ENCODE results near the gene PAQR9. TPM values are rescaled to one million over a fixed set of nuclear protein-coding genes. Genes with fewer than 3 reads are reported as not detected.

PAQR9 gene
- total RNA-seq, 1 donor from 2014 or later: 0.23 TPM

DNA sequence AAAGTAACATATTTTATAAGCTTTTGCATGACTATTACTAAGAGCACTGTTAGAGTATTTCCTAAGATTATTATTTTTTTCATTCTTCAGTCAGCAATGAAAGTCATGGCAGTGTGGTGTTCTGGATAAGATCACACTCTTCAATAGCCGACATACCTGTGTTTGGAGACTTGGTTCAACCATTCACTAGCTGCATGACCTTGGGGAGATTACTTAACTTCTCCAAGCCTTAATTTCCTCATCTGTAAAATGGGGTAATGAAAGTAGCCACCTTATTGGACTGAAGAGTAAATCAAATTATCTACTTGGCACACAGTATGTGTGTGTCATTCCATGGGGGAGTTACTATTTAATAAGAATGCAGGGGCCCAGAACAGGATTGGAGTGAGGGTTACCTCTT lies 50.0 kb downstream of the PAQR9 start:
- no peak overlapping the region for H3K27ac ChIP-seq (ENCODE audit: low read depth, low read length)
- Mint-ChIP-seq H3K27ac (ENCODE audit: unreplicated experiment) (no peak overlapping the region), H3K9me3 (ENCODE audit: unreplicated experiment) (peaks cover 6% of the 10 kb centered on the region), H3K4me3 (ENCODE audit: unreplicated experiment) (no peak overlapping the region), H3K27me3 (ENCODE audit: low read depth, unreplicated experiment) (peaks cover 2% of the 10 kb centered on the region), H3K4me1 (ENCODE audit: low read depth, unreplicated experiment) (peaks cover 12% of the 10 kb centered on the region), H3K36me3 (ENCODE audit: low read depth, unreplicated experiment) (no peaks in the 10 kb centered on the region)
- no peak overlapping the region for H3K4me3 ChIP-seq (ENCODE audit: insufficient read depth, low read depth, low read length)
- no peaks in the 10 kb centered on the region for H3K79me2 ChIP-seq (ENCODE audit: insufficient read depth, low read length)
- no peaks in the 10 kb centered on the region for H4K20me1 ChIP-seq (ENCODE audit: insufficient read depth, low read length)
- peaks cover 9% of the 10 kb centered on the region for H3K4me1 ChIP-seq (ENCODE audit: insufficient read depth, low read length)
- H3K4me2 ChIP-seq (ENCODE audit: low read length): no peak overlapping the region
- H3K9me3 ChIP-seq (ENCODE audit: insufficient read depth, low read depth, low read length): no peaks in the 10 kb centered on the region
- no peaks in the 10 kb centered on the region for H3K27me3 ChIP-seq (ENCODE audit: insufficient read depth, low read length)
- no peak overlapping the region for H2AFZ ChIP-seq (ENCODE audit: low read depth, low read length)
- FAIRE-seq (no peak), DNase-seq (ENCODE audit: low read depth) (no peak)
- no peak overlapping the region for H3K9ac ChIP-seq (ENCODE audit: low read length)
- TF ChIP-seq, protein P1, sequence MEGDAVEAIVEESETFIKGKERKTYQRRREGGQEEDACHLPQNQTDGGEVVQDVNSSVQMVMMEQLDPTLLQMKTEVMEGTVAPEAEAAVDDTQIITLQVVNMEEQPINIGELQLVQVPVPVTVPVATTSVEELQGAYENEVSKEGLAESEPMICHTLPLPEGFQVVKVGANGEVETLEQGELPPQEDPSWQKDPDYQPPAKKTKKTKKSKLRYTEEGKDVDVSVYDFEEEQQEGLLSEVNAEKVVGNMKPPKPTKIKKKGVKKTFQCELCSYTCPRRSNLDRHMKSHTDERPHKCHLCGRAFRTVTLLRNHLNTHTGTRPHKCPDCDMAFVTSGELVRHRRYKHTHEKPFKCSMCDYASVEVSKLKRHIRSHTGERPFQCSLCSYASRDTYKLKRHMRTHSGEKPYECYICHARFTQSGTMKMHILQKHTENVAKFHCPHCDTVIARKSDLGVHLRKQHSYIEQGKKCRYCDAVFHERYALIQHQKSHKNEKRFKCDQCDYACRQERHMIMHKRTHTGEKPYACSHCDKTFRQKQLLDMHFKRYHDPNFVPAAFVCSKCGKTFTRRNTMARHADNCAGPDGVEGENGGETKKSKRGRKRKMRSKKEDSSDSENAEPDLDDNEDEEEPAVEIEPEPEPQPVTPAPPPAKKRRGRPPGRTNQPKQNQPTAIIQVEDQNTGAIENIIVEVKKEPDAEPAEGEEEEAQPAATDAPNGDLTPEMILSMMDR (IDR thresholded peaks at IDR 0.05; ENCODE audit: insufficient read depth, low read depth, low read length): no peak
- TF ChIP-seq EZH2 (IDR thresholded peaks at IDR 0.05; ENCODE audit: insufficient read depth, low read length): no peak
- H3K36me3 ChIP-seq (ENCODE audit: insufficient read depth, low read length): no peaks in the 10 kb centered on the region

DNA sequence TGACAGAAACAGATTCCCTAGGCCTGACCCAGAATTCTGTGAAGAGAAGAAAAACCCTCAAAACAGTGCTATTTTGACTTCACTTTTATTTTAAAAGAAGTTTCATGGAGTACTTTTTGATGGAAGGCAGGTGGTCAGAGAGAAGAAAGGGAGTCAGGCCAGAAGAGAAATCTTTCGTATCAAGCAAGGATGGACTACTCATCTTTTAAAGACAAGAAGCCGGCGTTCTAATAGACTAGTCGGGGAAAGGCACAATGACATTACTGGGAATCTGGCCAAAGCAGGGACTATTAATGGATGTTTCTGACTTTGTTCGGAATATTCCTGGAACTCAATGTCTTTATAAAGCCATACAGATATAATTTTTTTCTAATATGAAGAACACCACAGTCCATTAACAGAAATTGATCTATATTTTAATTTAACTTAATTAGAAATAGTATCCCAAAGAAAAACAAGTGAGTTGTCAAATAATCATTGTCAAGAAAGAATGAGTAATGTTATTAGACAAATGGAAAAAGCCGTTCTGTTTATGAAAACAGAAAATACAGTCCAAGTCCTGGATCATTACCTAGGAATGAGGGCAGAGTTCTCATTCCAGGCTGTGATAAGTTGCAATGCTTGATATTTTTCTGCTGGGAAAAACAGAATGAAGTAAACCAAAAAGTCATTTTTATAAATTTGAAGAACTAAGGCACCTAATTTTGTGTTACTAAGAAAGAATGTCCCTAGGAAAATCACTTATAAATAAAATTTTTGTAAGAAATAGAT lies 50.9 kb downstream of the PAQR9 start:
- peak; percentile 12 for DNase-seq (ENCODE audit: low read depth)
- Histone ChIP-seq H3K4me3 (ENCODE audit: insufficient read depth, low read depth, low read length) (no peak overlapping the region), H4K20me1 (ENCODE audit: insufficient read depth, low read length) (no peaks in the 10 kb centered on the region), H3K27me3 (ENCODE audit: insufficient read depth, low read length) (no peaks in the 10 kb centered on the region), H3K27ac (ENCODE audit: low read depth, low read length) (no peak overlapping the region), H2AFZ (ENCODE audit: low read depth, low read length) (no peak overlapping the region), H3K79me2 (ENCODE audit: insufficient read depth, low read length) (no peaks in the 10 kb centered on the region), H3K36me3 (ENCODE audit: insufficient read depth, low read length) (no peaks in the 10 kb centered on the region), H3K4me1 (ENCODE audit: insufficient read depth, low read length) (peaks cover 9% of the 10 kb centered on the region), H3K4me2 (ENCODE audit: low read length) (no peak overlapping the region), H3K9me3 (ENCODE audit: insufficient read depth, low read depth, low read length) (no peaks in the 10 kb centered on the region), H3K9ac (ENCODE audit: low read length) (no peak overlapping the region)
- Mint-ChIP-seq H3K36me3 (ENCODE audit: low read depth, unreplicated experiment) (no peaks in the 10 kb centered on the region), H3K27me3 (ENCODE audit: low read depth, unreplicated experiment) (peaks cover 9% of the 10 kb centered on the region), H3K27ac (ENCODE audit: unreplicated experiment) (no peak overlapping the region), H3K9me3 (ENCODE audit: unreplicated experiment) (peaks cover 5% of the 10 kb centered on the region), H3K4me1 (ENCODE audit: low read depth, unreplicated experiment) (peaks cover 12% of the 10 kb centered on the region), H3K4me3 (ENCODE audit: unreplicated experiment) (no peak overlapping the region)
- TF ChIP-seq EZH2 (IDR thresholded peaks at IDR 0.05; ENCODE audit: insufficient read depth, low read length): no peak
- TF ChIP-seq, protein P1 (IDR thresholded peaks at IDR 0.05; ENCODE audit: insufficient read depth, low read depth, low read length): no peak
- FAIRE-seq: no peak

Other genes with a start within 250 kb of the PAQR9 start
- gene TRPC1, start 239.6 kb downstream of the PAQR9 start, total RNA-seq: 15.7 and 19.2 TPM in 2 replicates
- gene PCOLCE2, start 74.6 kb downstream of the PAQR9 start, total RNA-seq: 4.5 and 5.4 TPM in 2 replicates
- 106 and 109 TPM in 2 replicates for gene U2SURP, start 37.9 kb upstream of the PAQR9 start, total RNA-seq
- 11.8 and 13.4 TPM in 2 replicates for gene CHST2, start 156.1 kb upstream of the PAQR9 start, total RNA-seq